DMS153 treated with DMSO at 0.1 percent for 48 hours (cell line): Measurements from ENCODE around the gene GRK1.

Experiments
- DNase-seq: peaks from one replicate; lab custom pipeline; 2025; ENCODE audit not compliant: unreplicated experiment; lab: John Stamatoyannopoulos, UW

The GRK1 gene

DNA sequence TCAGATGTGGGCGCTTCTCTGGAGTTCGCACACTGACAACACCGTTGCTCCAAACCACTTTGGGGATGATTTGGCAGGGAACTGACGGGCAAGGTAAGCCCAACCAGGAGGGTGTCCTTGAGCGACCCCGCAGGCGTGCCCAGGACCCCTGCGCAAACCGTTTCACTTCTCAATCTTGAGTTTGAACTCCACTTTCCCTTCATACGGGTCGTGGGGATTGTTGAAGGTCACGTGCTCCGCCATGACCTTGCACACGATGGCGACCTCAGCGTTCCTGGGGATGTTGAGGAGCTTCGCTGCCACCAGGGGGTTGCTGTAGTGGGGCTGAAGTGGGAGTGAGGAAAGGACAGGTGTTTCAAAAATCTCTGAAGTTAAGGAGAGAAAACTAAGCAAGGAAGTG lies 17.8 kb upstream of the GRK1 start:
- no peak for DNase-seq

DNA sequence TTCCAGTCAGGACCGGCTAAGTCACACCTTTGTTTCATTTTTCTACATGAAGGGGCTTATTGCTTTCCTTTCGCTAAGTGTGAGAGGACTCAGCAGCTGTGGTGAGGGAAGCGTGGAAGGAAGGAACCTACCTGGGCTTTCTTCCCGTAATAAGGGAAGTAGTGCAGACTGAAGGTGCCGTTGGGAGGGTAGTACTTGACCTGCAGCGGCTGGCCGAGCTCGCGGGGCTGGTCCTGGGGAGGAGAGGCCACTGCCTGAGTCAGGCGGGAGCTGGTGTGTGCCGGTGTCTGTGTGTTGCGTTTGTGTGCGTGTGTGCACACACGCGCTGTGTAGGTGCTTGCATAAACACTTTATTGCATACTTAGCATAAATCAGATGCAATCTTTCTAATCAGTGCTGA lies 16.7 kb upstream of the GRK1 start:
- no peak for DNase-seq

GRCh38 chr13:113650731-113651148 lies 16.3 kb upstream of the GRK1 start:
- DNase-seq: no peak

DNA sequence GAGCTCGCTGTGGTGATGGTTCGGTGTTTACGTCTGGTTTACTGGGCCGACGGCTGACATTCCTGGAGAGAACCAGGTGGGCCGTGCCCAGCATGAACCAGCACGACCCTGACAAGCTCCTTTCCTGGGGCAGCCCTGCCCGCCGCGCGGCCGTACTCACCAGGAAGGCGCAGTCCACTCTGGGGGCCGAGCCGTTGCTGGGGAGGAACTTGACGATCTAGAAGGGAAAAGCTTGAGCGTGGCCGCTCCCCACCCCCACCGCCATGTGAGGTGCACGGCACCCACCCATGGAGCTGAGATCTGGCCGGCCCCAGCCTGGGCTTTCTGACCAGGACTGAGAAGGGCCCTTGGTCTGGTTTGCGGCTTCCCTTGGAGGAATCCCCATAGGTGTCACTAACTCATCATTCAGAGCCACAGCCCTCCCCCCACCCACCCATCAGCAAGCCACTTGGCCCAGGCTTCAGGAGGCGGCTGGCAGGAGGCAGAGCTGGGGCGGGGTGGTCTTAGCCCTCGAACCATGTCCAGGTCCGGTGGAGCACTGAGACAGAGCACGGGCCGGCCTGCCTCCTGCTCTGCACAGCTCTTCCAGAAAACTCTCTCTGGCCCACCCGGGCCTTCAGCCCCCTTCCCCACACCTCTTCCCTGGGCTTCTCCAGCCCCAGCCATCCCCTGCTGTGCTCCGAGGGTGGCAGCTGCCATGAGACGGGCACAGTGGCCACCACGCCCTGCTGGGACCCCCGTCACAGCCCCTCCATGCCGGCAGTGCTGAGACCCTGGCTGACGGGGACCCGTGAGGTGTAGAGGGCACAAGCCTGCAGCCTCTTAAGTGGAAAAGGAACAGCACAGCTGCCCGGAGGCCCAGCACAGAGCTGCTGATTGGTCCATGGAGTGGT lies 15.3 kb upstream of the GRK1 start:
- DNase-seq: no peak

DNA sequence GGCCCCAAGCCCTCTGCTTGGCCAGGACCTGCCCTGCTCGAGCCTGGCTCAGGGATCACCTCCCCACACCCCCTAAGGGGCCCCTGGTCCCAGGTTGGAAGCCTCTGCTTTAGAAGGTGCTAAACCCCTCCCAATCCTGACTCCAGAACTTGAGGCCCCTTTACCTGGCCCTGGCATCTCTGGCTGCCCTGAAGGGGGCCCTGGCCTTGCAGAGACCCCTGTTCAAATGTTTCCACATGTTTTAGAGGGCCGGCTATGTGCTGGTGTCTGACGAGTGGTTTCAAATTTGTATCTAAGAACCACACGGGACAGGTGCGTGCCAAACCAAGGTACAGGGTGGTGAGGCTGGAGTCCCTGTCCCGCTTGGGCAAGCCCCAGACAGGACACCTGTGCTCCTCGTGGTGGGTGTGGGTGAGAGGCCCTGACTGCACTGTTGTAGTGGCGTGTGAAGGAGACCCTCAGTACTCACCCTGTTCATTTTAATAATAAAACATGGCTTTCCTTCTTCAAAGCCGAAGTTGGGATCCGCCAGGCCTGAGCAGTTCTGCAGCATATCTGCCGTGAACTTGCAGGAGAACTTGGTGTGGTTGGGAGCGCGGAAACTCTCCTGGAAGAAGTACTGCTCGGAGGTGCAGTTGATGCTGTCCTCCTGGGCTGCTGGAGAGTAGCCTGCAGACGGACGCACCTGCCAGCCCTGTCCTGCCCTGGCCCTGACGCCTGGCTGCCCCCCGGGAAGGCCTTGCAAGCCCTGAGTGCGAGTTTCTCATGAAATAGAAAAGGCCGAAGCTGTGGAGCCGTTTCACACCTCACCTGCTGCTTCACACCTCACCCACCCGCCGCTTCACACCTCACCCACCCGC lies 14.4 kb upstream of the GRK1 start:
- DNase-seq: no peak

DNA sequence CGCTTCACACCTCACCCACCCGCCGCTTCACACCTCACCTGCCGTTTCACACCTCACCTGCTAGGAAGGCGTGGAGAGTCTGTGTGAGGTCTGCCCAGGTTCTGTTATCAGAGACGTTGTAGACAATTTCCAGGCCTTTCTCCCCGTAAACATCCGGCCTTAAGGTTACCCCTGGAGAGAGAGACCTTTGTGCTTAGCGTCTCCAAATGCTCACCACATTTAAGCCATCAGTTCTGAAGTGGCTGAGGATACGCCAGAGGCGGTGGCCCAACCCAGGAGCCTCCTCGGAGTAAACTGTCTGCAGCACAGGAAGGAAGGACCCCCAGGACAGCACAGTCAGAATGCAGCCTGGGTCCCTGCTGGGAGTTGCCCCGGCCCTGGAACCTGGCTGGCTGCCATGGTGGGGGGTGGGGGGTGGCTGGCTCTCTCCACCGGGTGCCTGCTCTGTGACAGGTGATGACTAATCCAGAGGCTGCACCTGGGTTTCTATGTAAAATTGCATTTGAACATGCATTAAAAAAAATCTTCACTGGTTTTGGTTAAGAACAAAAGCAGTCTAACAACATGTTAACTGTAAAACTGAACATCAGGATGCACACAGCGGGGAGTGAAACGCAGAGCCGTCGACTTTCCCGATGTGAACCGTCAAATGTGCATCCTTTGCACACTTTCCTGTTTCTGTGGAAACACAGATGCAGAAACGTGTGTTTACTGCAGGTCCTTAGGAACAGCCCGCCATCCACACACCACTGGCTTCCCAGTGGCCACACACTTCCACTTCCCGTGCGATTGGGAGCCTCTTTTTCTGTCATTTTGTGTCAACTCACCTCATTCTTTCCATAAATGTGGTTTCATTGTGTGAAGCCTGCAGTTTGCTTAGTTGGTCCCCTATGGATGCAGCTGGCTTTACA lies 13.5 kb upstream of the GRK1 start:
- DNase-seq: peak; percentile 62

- DNase-seq: no peak
Measured at GRCh38 chr13:113654175-113654560, 12.9 kb upstream of the GRK1 start.

GRCh38 chr13:113654591-113655345 lies 12.3 kb upstream of the GRK1 start:
- no peak for DNase-seq

- no peak for DNase-seq
Measured at GRCh38 chr13:113655346-113656002, 11.5 kb upstream of the GRK1 start.

DNA sequence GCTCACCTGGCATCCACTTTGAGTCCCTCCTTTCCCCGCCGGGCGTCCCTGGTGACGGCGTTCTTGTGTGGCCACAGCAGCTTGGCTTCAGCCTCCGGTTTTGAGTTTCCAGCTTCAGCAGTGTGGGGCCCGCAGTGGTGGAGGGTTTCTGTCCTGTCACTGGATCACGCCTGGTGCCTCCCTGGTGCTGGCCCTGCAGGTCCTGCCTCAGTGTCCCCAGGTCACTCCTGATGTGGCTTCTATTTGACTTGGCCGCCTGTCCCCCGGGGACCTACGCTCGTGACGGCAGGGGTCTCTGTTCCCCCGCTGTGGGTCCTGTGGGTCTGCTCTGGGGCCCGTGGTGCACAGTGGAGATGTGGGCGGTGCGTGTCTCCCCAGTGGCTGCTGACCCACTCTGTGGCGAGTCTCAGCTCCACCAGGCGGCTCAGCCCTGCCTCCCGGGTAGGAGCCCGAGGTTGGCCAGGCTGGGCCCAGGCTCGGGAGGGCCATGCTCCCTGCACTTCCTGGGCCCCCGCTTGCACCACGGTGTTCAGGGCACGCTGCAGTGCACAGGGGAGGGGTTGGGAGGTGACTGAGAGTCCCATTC lies 10.9 kb upstream of the GRK1 start:
- DNase-seq: no peak

DNA sequence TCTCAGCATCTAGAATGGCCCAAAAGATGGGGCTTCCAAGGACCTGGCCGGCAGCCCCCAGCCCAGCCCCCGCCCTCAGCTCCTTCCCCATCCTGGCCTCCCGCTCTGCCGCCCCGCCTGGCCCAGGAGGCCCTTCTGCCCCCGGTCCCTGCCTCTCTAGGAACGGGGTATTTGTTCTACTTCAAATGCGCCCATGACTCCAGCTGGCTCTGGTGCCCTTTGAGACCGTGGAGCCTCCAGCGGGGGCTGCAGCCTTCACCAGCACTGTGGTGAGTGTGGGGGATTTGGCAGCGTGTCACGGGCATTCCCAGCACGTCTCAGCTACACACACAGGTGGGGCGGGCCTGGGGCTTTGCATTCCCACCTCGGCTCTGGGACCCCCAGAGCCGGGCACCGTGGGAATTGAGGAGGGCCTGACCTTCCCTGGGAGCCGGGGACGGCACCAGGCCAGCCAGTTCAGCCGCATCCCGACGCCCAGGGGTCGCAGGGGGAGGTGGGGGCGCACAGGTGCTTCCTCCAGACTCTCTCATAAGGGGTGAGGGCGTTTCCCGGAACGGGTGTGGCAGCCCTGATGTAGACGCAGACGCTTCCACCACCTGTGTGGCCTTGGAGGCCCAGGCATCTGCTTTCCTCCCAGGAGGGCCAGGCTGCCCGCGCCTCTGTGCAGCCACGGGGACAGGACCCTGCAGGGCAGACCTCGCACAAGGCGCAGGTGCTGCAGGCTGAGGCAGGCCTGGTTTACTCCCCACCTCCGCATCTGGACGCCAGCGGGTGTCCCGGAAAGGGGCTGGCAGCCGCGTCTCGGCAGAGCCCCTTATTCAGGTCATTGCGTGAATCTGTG lies 10.0 kb upstream of the GRK1 start:
- no peak for DNase-seq

GRCh38 chr13:113657851-113658741 lies 8.9 kb upstream of the GRK1 start, which contains the start of gene ATP4B:
Gene ATP4B, minus strand, starts transcription at chr13:113658198. Its CDS starts 54 bp downstream, at chr13:113658144.
- DNase-seq: no peak

- no peak for DNase-seq
Measured at GRCh38 chr13:113658836-113659235, 8.2 kb upstream of the GRK1 start.

- DNase-seq: no peak
Measured at GRCh38 chr13:113659337-113659736, 7.7 kb upstream of the GRK1 start.

- DNase-seq: no peak
Measured at GRCh38 chr13:113660066-113660465, 7.0 kb upstream of the GRK1 start.

- no peak for DNase-seq
Measured at GRCh38 chr13:113661509-113661908, 5.5 kb upstream of the GRK1 start.

DNA sequence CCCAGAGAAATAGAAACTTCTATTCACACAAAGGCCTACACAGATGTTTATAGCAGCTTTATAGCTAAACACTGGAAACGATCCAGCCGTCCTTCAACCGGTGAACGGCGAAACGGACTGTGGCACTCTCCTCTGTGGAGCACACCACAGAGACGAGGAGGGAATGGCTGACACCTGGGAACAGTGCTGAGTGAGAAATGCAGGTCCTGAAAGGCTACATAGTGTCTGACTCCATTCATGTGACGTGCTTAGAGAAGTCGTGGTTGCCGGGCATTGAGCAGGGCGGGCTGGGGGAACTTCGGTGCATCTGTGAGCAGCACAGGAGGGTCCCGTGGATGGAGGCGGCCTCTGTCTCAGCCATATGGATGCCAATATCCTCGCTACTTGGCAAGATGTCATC lies 3.1 kb upstream of the GRK1 start:
- DNase-seq: no peak
